Hepatocyte (in vitro differentiated cells): ENCODE measurements around the gene C11orf91. TPM values are rescaled to one million over a fixed set of nuclear protein-coding genes. Genes with fewer than 3 reads are reported as not detected.

ENCODE experiments used
- DNase-seq: peaks from one replicate; pipeline ENCODE4 v3.0.0-alpha.2; 2016; ENCODE audit warnings: low spot score
- H2AFZ ChIP-seq: fragments of 200-600 bp; sonication (generic); 2 replicates; pipeline ENCODE4 v1.6.0; 2016; ENCODE audit warnings: antibody characterized with exemption, mild to moderate bottlenecking
- H3K27ac ChIP-seq: fragments of 200-600 bp; sonication (generic); 2 replicates; pipeline ENCODE4 v1.5.1; 2016; ENCODE audit warnings: mild to moderate bottlenecking
- H3K27me3 ChIP-seq: fragments of 200-600 bp; sonication (generic); 2 replicates; pipeline ENCODE4 v1.6.1; 2016
- H3K36me3 ChIP-seq: fragments of 200-600 bp; sonication (generic); replicated peaks from 2 replicates; pipeline ENCODE4 v1.5.1; 2016; ENCODE audit warnings: low read depth; ENCODE audit not compliant: insufficient read depth
- H3K4me1 ChIP-seq: fragments of 200-600 bp; sonication (generic); 2 replicates; pipeline ENCODE4 v1.5.1; 2016; ENCODE audit warnings: mild to moderate bottlenecking, moderate library complexity; ENCODE audit not compliant: insufficient read depth
- H3K4me2 ChIP-seq: fragments of 200-600 bp; sonication (generic); 2 replicates; pipeline ENCODE4 v1.6.0; 2016
- H3K4me3 ChIP-seq: fragments of 200-600 bp; sonication (generic); 2 replicates; pipeline ENCODE4 v1.5.1; 2016; ENCODE audit warnings: mild to moderate bottlenecking
- H3K79me2 ChIP-seq: fragments of 200-600 bp; sonication (generic); 2 replicates; pipeline ENCODE4 v1.6.0; 2017; ENCODE audit warnings: mild to moderate bottlenecking
- H3K9me2 ChIP-seq: fragments of 200-600 bp; sonication (generic); replicated peaks from 2 replicates; pipeline ENCODE4 v1.6.0; 2017; ENCODE audit warnings: mild to moderate bottlenecking; ENCODE audit not compliant: insufficient read depth
- H3K9me3 ChIP-seq: fragments of 200-600 bp; sonication (generic); 2 replicates; pipeline ENCODE4 v1.5.1; 2016; ENCODE audit warnings: low read depth, mild to moderate bottlenecking
- H4K20me1 ChIP-seq: fragments of 200-600 bp; sonication (generic); 2 replicates; pipeline ENCODE4 v1.6.0; 2016; ENCODE audit warnings: mild to moderate bottlenecking; ENCODE audit not compliant: insufficient read depth, poor library complexity, severe bottlenecking
- CTCF ChIP-seq: fragments of 200-600 bp; sonication (generic); IDR thresholded peaks from 2 replicates; pipeline ENCODE4 v1.5.1; 2016; ENCODE audit warnings: antibody characterized with exemption, mild to moderate bottlenecking; ENCODE audit not compliant: poor library complexity
- EZH2 ChIP-seq: fragments of 200-600 bp; sonication (generic); IDR thresholded peaks from 2 replicates; pipeline ENCODE4 v1.6.1; 2016; ENCODE audit warnings: antibody characterized with exemption, mild to moderate bottlenecking, borderline replicate concordance
- EZH2phosphoT487 ChIP-seq: fragments of 200-600 bp; sonication (generic); IDR thresholded peaks from one replicate; pipeline ENCODE4 v1.6.1; 2018; ENCODE audit warnings: antibody characterized with exemption, mild to moderate bottlenecking, low read depth, moderate library complexity; ENCODE audit not compliant: unreplicated experiment, severe bottlenecking
- WGBS: methylation state at CpG from one replicate; pipeline ENCODE4 v1.1.6; 2016; ENCODE audit warnings: low lambda C conversion rate; ENCODE audit errors: missing lambda C conversion rate; 5-methylcytosine and 5-hydroxymethylcytosine counted together
- polyA plus RNA-seq: library from polyadenylated mRNA; unstranded; fragments of >200 nt; fragmentation: Nextera tagmentation; extraction: Ambion mirVana; gene quantifications from 2 replicates; pipeline ENCODE4 v1.2.1, GENCODE V29; 2016
- total RNA-seq: library from RNA; depleted of rRNA; stranded (reverse); fragments of >200 nt; gene quantifications from 2 replicates; pipeline ENCODE4 v1.2.3, GENCODE V29; 2014

Gene C11orf91
- total and polyA plus RNA-seq, 2 experiments from 2014 or later = not detected

GRCh38 chr11:33742249-33742851 lies 41.7 kb upstream of the C11orf91 start:
- Histone ChIP-seq H3K4me2 (no peak overlapping the region), H3K9me3 (no peaks in the 10 kb centered on the region), H3K9me2 (no peaks in the 10 kb centered on the region), H2AFZ (no peak overlapping the region), H3K4me1 (peaks cover 3% of the 10 kb centered on the region), H3K4me3 (no peak overlapping the region), H4K20me1 (no peaks in the 10 kb centered on the region), H3K27me3 (no peaks in the 10 kb centered on the region), H3K27ac (no peak overlapping the region), H3K79me2 (peaks cover 2% of the 10 kb centered on the region), H3K36me3 (no peaks in the 10 kb centered on the region)
- DNase-seq = no peak
- WGBS = 87% methylated on average over 3 of the region's 3 CpGs
- TF ChIP-seq EZH2 = no peak
- TF ChIP-seq CTCF = peak; percentile 54

- Histone ChIP-seq H3K27me3 (no peaks in the 10 kb centered on the region), H3K9me2 (no peaks in the 10 kb centered on the region), H4K20me1 (no peaks in the 10 kb centered on the region), H3K36me3 (no peaks in the 10 kb centered on the region), H3K79me2 (peaks cover 2% of the 10 kb centered on the region), H3K4me3 (no peak overlapping the region), H3K27ac (no peak overlapping the region), H3K9me3 (no peaks in the 10 kb centered on the region), H3K4me2 (no peak overlapping the region), H3K4me1 (peaks cover 8% of the 10 kb centered on the region), H2AFZ (no peak overlapping the region)
- no peak for DNase-seq
- 94% methylated on average over 7 of the region's 7 CpGs for WGBS
- TF ChIP-seq EZH2 (no peak), CTCF (no peak), EZH2phosphoT487 (no peak)
These were observed 41.2 kb upstream of the C11orf91 start for GRCh38 chr11:33741806-33742205.

GRCh38 chr11:33737362-33737821 lies 36.8 kb upstream of the C11orf91 start:
- H3K4me1 ChIP-seq = peaks cover 28% of the 10 kb centered on the region
- WGBS = 64% methylated on average over 3 of the region's 3 CpGs
- H4K20me1 ChIP-seq = peaks cover 14% of the 10 kb centered on the region
- peak overlapping the region; percentile 63 for H3K27ac ChIP-seq
- no peaks in the 10 kb centered on the region for H3K9me3 ChIP-seq
- H3K4me2 ChIP-seq = peak overlapping the region; percentile 87
- H3K36me3 ChIP-seq = no peaks in the 10 kb centered on the region
- peaks cover 36% of the 10 kb centered on the region for H3K79me2 ChIP-seq
- DNase-seq = no peak
- TF ChIP-seq EZH2phosphoT487 (no peak), CTCF (no peak), EZH2 (no peak)
- peak overlapping the region; percentile 60 for H2AFZ ChIP-seq
- no peaks in the 10 kb centered on the region for H3K27me3 ChIP-seq
- H3K9me2 ChIP-seq = no peaks in the 10 kb centered on the region
- H3K4me3 ChIP-seq = no peak overlapping the region
